ENCODE measurements around the gene CREB3L2. TPM values are rescaled to one million over a fixed set of nuclear protein-coding genes. Genes with fewer than 3 reads are reported as not detected.

CREB3L2 gene
- total RNA-seq, 1 experiment from 2014 or later: 18.1 TPM

- no peak overlapping the region for H2AFZ ChIP-seq (ENCODE audit: low read length)
- no peaks in the 10 kb centered on the region for H3K27me3 ChIP-seq (ENCODE audit: low read length)
- H3K9me3 ChIP-seq (ENCODE audit: low read length): no peaks in the 10 kb centered on the region
- H3K4me2 ChIP-seq (ENCODE audit: low read length): no peak overlapping the region
- no peaks in the 10 kb centered on the region for H3K9me2 ChIP-seq (replicated peaks; ENCODE audit: low read length)
- ATAC-seq (no peak), DNase-seq (no peak)
- H3K4me1 ChIP-seq (ENCODE audit: insufficient read depth, low read length): peaks cover 4% of the 10 kb centered on the region
- CTCF ChIA-PET: no interaction called here
- TF ChIP-seq EZH2 (IDR thresholded peaks at IDR 0.05; ENCODE audit: low read length, unreplicated experiment) (no peak), CTCF (conservative IDR thresholded peaks at IDR 0.05; ENCODE audit: low read depth, low read length) (no peak)
- no peak overlapping the region for H3K4me3 ChIP-seq (ENCODE audit: low read length)
- intact Hi-C loops (cut with micrococcal nuclease): no loop called here
- no peaks in the 10 kb centered on the region for H3F3A ChIP-seq (ENCODE audit: low read length, unreplicated experiment)
- no TSS peak for BruUV-seq (replicated peaks)
- H3K36me3 ChIP-seq (ENCODE audit: low read depth, low read length): peaks cover 6% of the 10 kb centered on the region; the same call in 1 of the 2 replicates
- H4K20me1 ChIP-seq (ENCODE audit: low read length): no peaks in the 10 kb centered on the region
- no peaks in the 10 kb centered on the region for H3K79me2 ChIP-seq (ENCODE audit: low read length)
- POLR2A ChIA-PET (ENCODE audit: unreplicated experiment): no interaction called here
- no peak overlapping the region for H3K27ac ChIP-seq (ENCODE audit: low read length)
- no peak overlapping the region for H3K9ac ChIP-seq (ENCODE audit: low read length)
These were observed 124.7 kb downstream of the CREB3L2 start for GRCh38 chr7:137877027-137877675.

- Histone ChIP-seq H3K27me3 (ENCODE audit: low read length) (no peaks in the 10 kb centered on the region), H3K36me3 (ENCODE audit: low read depth, low read length) (no peaks in the 10 kb centered on the region), H3K79me2 (ENCODE audit: low read length) (no peaks in the 10 kb centered on the region), H3K27ac (ENCODE audit: low read length) (no peak overlapping the region), H4K20me1 (ENCODE audit: low read length) (no peaks in the 10 kb centered on the region), H3K9me2 (replicated peaks; ENCODE audit: low read length) (no peaks in the 10 kb centered on the region), H3K4me2 (ENCODE audit: low read length) (no peak overlapping the region), H3K9me3 (ENCODE audit: low read length) (no peaks in the 10 kb centered on the region), H3K9ac (ENCODE audit: low read length) (no peak overlapping the region), H3K4me3 (ENCODE audit: low read length) (no peak overlapping the region), H3K4me1 (ENCODE audit: insufficient read depth, low read length) (no peaks in the 10 kb centered on the region), H3F3A (ENCODE audit: low read length, unreplicated experiment) (no peaks in the 10 kb centered on the region), H2AFZ (ENCODE audit: low read length) (no peak overlapping the region)
- CTCF ChIA-PET: interaction anchor here (0.6 kb wide), 1 partner anchor 248 kb away, joined by 4 read pairs; no protein-coding TSS in a partner anchor
- POLR2A ChIA-PET (ENCODE audit: unreplicated experiment): no interaction called here
- intact Hi-C loops (cut with micrococcal nuclease): no loop called here
- ATAC-seq (no peak), DNase-seq (no peak)
- TF ChIP-seq EZH2phosphoT487 (IDR thresholded peaks at IDR 0.05; ENCODE audit: borderline replicate concordance, low read length) (no peak), EZH2 (IDR thresholded peaks at IDR 0.05; ENCODE audit: low read length, unreplicated experiment) (no peak), CTCF (conservative IDR thresholded peaks at IDR 0.05; ENCODE audit: low read depth, low read length) (no peak)
- no TSS peak for BruUV-seq (replicated peaks)
These were observed 126.1 kb downstream of the CREB3L2 start for GRCh38 chr7:137875746-137876145.

- Histone ChIP-seq H3F3A (ENCODE audit: low read length, unreplicated experiment) (no peaks in the 10 kb centered on the region), H3K9ac (ENCODE audit: low read length) (no peak overlapping the region), H3K27me3 (ENCODE audit: low read length) (no peaks in the 10 kb centered on the region), H3K9me3 (ENCODE audit: low read length) (no peaks in the 10 kb centered on the region), H3K4me2 (ENCODE audit: low read length) (no peak overlapping the region), H3K9me2 (replicated peaks; ENCODE audit: low read length) (no peaks in the 10 kb centered on the region), H3K4me1 (ENCODE audit: insufficient read depth, low read length) (no peaks in the 10 kb centered on the region), H3K79me2 (ENCODE audit: low read length) (no peaks in the 10 kb centered on the region), H3K4me3 (ENCODE audit: low read length) (no peak overlapping the region), H4K20me1 (ENCODE audit: low read length) (no peaks in the 10 kb centered on the region), H3K27ac (ENCODE audit: low read length) (no peak overlapping the region), H3K36me3 (ENCODE audit: low read depth, low read length) (no peaks in the 10 kb centered on the region), H2AFZ (ENCODE audit: low read length) (no peak overlapping the region)
- intact Hi-C loops (cut with micrococcal nuclease): no loop called here
- no TSS peak for BruUV-seq (replicated peaks)
- DNase-seq: no peak
- ATAC-seq: no peak
- no peak for TF ChIP-seq EZH2phosphoT487 (IDR thresholded peaks at IDR 0.05; ENCODE audit: borderline replicate concordance, low read length)
- no peak for TF ChIP-seq EZH2 (IDR thresholded peaks at IDR 0.05; ENCODE audit: low read length, unreplicated experiment)
- TF ChIP-seq CTCF (conservative IDR thresholded peaks at IDR 0.05; ENCODE audit: low read depth, low read length): no peak
- CTCF ChIA-PET: no interaction called here
- POLR2A ChIA-PET (ENCODE audit: unreplicated experiment): no interaction called here
These were observed 127.7 kb downstream of the CREB3L2 start for GRCh38 chr7:137873979-137874777.

Data from PC-3 (cell line).